K562 (cell line): ENCODE data around the gene SVOP.

Source experiments
- CTCF ChIP-seq, 3 experiments: IDR thresholded peaks in 2 of 3; conservative IDR thresholded peaks in 1 of 3; 2 replicates each; pipeline ENCODE4 v1.5.1; 2011 to 2012; ENCODE audit warnings: low read length in 3 of 3, mild to moderate bottlenecking in 3 of 3, control low read depth in 2 of 3, improper control_type of control experiment in 1 of 3, inconsistent platforms in 1 of 3, low read depth in 1 of 3, mixed read lengths in 1 of 3, moderate library complexity in 1 of 3; ENCODE audit not compliant: insufficient read depth in 2 of 3
- E4F1 ChIP-seq: fragments of 250-450 bp; sonication (Bioruptor Pico); IDR thresholded peaks from 2 replicates; pipeline ENCODE4 v1.5.0; 2021; ENCODE audit warnings: mild to moderate bottlenecking, borderline replicate concordance
- HDAC2 ChIP-seq: fragments of 450-650 bp; IDR thresholded peaks from 2 replicates; pipeline ENCODE4 v1.6.1; 2016; ENCODE audit warnings: mild to moderate bottlenecking
- KDM1A ChIP-seq, 2 experiments: fragments of 450-650 bp; IDR thresholded peaks; 2 replicates each; pipeline ENCODE4 v1.6.1; 2016; ENCODE audit warnings: mild to moderate bottlenecking in 2 of 2
- MAX ChIP-seq: sonication (generic); formaldehyde crosslinking; IDR thresholded peaks from 2 replicates; pipeline ENCODE4 v1.9.0; 2022; ENCODE audit warnings: mild to moderate bottlenecking, missing genetic modification reagents
- NBN ChIP-seq: fragments of 450-650 bp; IDR thresholded peaks from 2 replicates; pipeline ENCODE4 v1.6.1; 2016; ENCODE audit warnings: low read depth, mild to moderate bottlenecking
- RBM14 ChIP-seq: fragments of 200-400 bp; formaldehyde crosslinking; IDR thresholded peaks from 2 replicates; pipeline ENCODE4 v1.6.1; 2018; ENCODE audit warnings: low read depth, mild to moderate bottlenecking, low read length, moderate library complexity, borderline replicate concordance; ENCODE audit not compliant: insufficient read depth
- REST ChIP-seq, 2 experiments: fragments of 450-650 bp; formaldehyde crosslinking in 1 of 2; IDR thresholded peaks; 2 replicates each; pipeline versions ENCODE4 v1.4.0 to v1.6.1; 2014 to 2020; ENCODE audit warnings: mild to moderate bottlenecking in 2 of 2, borderline replicate concordance in 1 of 2, low read depth in 1 of 2
- SP1 ChIP-seq: sonication (generic); formaldehyde crosslinking; IDR thresholded peaks from 2 replicates; pipeline ENCODE4 v1.8.1; 2022; ENCODE audit warnings: mild to moderate bottlenecking, missing genetic modification reagents
- TFAP4 ChIP-seq: sonication (generic); formaldehyde crosslinking; IDR thresholded peaks from 2 replicates; pipeline ENCODE4 v1.8.0; 2022; ENCODE audit warnings: missing genetic modification reagents, mild to moderate bottlenecking, moderate library complexity, borderline replicate concordance
- TRIM28 ChIP-seq: fragments of 450-650 bp; IDR thresholded peaks from 2 replicates; pipeline ENCODE4 v1.6.1; 2017

- TF ChIP-seq RBM14 (no peak), REST (IDR thresholded peaks at IDR 0.05; ENCODE audit: borderline replicate concordance) (no peak), REST (CRISPR knock-in tag; IDR thresholded peaks at IDR 0.05; ENCODE audit: low read depth) (no peak), MAX (CRISPR knock-in tag) (no peak), TFAP4 (CRISPR knock-in tag) (no peak), E4F1 (CRISPR knock-in tag) (no peak), TRIM28 (no peak), HDAC2 (no peak), NBN (no peak), KDM1A (IDR thresholded peaks at IDR 0.05) (no peak), SP1 (CRISPR knock-in tag) (no peak), CTCF (IDR thresholded peaks at IDR 0.05 in 2 of 3, conservative IDR thresholded peaks at IDR 0.05 in 1 of 3; ENCODE audit: insufficient read depth in 2 of 3, low read depth in 1 of 3, low read length in 3 of 3) (no peak)
These were observed 48.5 kb downstream of the SVOP start for GRCh38 chr12:108972358-108972757.
